Measurements from ENCODE around the gene JKAMP.

DNA sequence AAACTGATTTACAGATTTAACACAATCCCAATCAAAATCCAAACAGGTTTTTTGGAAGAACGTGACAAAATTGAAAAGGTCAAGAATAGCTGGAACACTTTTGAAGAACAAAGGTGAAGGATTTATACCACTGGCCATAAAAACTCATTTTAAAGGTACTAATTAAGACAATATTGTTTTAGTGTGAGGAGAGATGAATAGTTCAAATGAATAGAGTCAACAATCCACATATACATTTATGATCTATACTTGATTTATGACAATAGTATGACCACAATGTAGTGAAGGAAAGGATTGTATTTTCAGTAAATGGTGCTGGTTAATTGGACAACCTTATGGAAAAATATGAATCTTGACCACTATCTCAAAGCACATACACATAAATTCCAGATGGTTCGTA is 63.0 kb downstream of the JKAMP start:
- TF ChIP-seq, protein P1, sequence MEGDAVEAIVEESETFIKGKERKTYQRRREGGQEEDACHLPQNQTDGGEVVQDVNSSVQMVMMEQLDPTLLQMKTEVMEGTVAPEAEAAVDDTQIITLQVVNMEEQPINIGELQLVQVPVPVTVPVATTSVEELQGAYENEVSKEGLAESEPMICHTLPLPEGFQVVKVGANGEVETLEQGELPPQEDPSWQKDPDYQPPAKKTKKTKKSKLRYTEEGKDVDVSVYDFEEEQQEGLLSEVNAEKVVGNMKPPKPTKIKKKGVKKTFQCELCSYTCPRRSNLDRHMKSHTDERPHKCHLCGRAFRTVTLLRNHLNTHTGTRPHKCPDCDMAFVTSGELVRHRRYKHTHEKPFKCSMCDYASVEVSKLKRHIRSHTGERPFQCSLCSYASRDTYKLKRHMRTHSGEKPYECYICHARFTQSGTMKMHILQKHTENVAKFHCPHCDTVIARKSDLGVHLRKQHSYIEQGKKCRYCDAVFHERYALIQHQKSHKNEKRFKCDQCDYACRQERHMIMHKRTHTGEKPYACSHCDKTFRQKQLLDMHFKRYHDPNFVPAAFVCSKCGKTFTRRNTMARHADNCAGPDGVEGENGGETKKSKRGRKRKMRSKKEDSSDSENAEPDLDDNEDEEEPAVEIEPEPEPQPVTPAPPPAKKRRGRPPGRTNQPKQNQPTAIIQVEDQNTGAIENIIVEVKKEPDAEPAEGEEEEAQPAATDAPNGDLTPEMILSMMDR (IDR thresholded peaks at IDR 0.05), result no peak
- TF ChIP-seq POLR2A (IDR thresholded peaks at IDR 0.05) (no peak), EP300 (IDR thresholded peaks at IDR 0.05) (no peak)
